Caco-2 (cell line): ENCODE data around the gene AIFM3. TPM values are rescaled to one million over a fixed set of nuclear protein-coding genes. Genes with fewer than 3 reads are reported as not detected.

Experiments used
- BruUV-seq: library from RNA; stranded (reverse); fragments of 400-500 nt; replicated peaks from 2 replicates; lab custom pipeline; 2021; lab: Mats Ljungman, UMichigan
- CTCF ChIA-PET: fragments of 300-600 bp; sonication (Branson Sonifier 250); formaldehyde crosslinking; loops from one replicate; lab custom pipeline; 2022; ENCODE audit warnings: antibody characterized with exemption; lab: Charles Lee
- POLR2A ChIA-PET: fragments of 300-600 bp; sonication (Branson Sonifier 250); formaldehyde crosslinking; loops from one replicate; lab custom pipeline; 2022; ENCODE audit warnings: antibody characterized with exemption; lab: Charles Lee
- DNase-seq, 2 experiments: peaks; one replicate each; pipeline versions ENCODE4 v3.0.0 to v3.0.0-alpha.2; 2020 to 2022
- H3K27me3 ChIP-seq: replicated peaks from 2 replicates; pipeline ENCODE4 v1.6.0; 2011; ENCODE audit warnings: low read length; ENCODE audit not compliant: control insufficient read depth, insufficient read depth
- H3K36me3 ChIP-seq: 2 replicates; pipeline ENCODE4 v1.5.1; 2011; ENCODE audit warnings: low read length; ENCODE audit not compliant: control insufficient read depth, insufficient read depth
- H3K4me1 ChIP-seq: fragments of 250-450 bp; sonication (Bioruptor Pico); 2 replicates; pipeline ENCODE4 v1.5.1; 2020; ENCODE audit warnings: mild to moderate bottlenecking
- H3K4me3 ChIP-seq: 2 replicates; pipeline ENCODE4 v1.5.1; 2011; ENCODE audit warnings: low read depth, mild to moderate bottlenecking, control low read depth, low read length
- H3K9me3 ChIP-seq: fragments of 250-450 bp; sonication (Bioruptor Pico); 2 replicates; pipeline ENCODE4 v1.5.1; 2020; ENCODE audit warnings: mild to moderate bottlenecking, moderate library complexity
- H3K27ac Mint-ChIP-seq: one replicate; pipeline ENCODE4 v1.8.0; 2022; ENCODE audit warnings: mixed read lengths; ENCODE audit not compliant: unreplicated experiment
- H3K27me3 Mint-ChIP-seq: one replicate; pipeline ENCODE4 v1.8.0; 2022; ENCODE audit warnings: mixed read lengths; ENCODE audit not compliant: insufficient read depth, unreplicated experiment
- H3K36me3 Mint-ChIP-seq: one replicate; pipeline ENCODE4 v1.8.0; 2022; ENCODE audit warnings: mild to moderate bottlenecking, mixed read lengths; ENCODE audit not compliant: insufficient read depth, unreplicated experiment
- H3K4me1 Mint-ChIP-seq: one replicate; pipeline ENCODE4 v1.8.0; 2022; ENCODE audit warnings: low read depth, mixed read lengths; ENCODE audit not compliant: unreplicated experiment
- H3K4me3 Mint-ChIP-seq: one replicate; pipeline ENCODE4 v1.8.0; 2022; ENCODE audit warnings: mild to moderate bottlenecking, moderate library complexity, mixed read lengths; ENCODE audit not compliant: unreplicated experiment
- H3K9me3 Mint-ChIP-seq: one replicate; pipeline ENCODE4 v1.8.0; 2022; ENCODE audit warnings: mixed read lengths; ENCODE audit not compliant: unreplicated experiment
- CTCF ChIP-seq, 2 experiments: fragments of 200-600 bp in 1 of 2; IDR thresholded peaks; 1 replicate in 1 of 2; 2 replicates in 1 of 2; pipeline versions ENCODE4 v1.5.1 to v1.8.0; 2011 to 2022; ENCODE audit warnings: antibody characterized with exemption in 1 of 2, control low read depth in 1 of 2, inconsistent platforms in 1 of 2, low read depth in 1 of 2, low read length in 1 of 2, mild to moderate bottlenecking in 1 of 2, moderate library complexity in 1 of 2; ENCODE audit not compliant: insufficient read depth in 1 of 2, severe bottlenecking in 1 of 2, unreplicated experiment in 1 of 2
- intact Hi-C: fragments of 100-400 bp; cut with micrococcal nuclease; formaldehyde crosslinking; loops from one replicate; pipeline ENCODE4 v1.10.0; 2022; ENCODE audit not compliant: unreplicated experiment
- total RNA-seq: library from RNA; stranded (reverse); gene quantifications from 2 replicates; pipeline ENCODE4 v1.2.3, GENCODE V29; 2022

Gene AIFM3
- total RNA-seq, 1 experiment from 2014 or later = 0.73 TPM

GRCh38 chr22:20946080-20946986 is 20.7 kb upstream of the AIFM3 start:
- no peaks in the 10 kb centered on the region for H3K27me3 ChIP-seq
- Mint-ChIP-seq H3K27me3 (no peaks in the 10 kb centered on the region), H3K4me1 (peaks cover 19% of the 10 kb centered on the region), H3K9me3 (no peaks in the 10 kb centered on the region), H3K4me3 (no peak overlapping the region), H3K27ac (no peak overlapping the region), H3K36me3 (peaks cover 70% of the 10 kb centered on the region)
- intact Hi-C loops = no loop called here
- H3K4me3 ChIP-seq = no peak overlapping the region
- peaks cover 31% of the 10 kb centered on the region for H3K4me1 ChIP-seq
- POLR2A ChIA-PET = no interaction called here
- CTCF ChIA-PET = no interaction called here
- H3K36me3 ChIP-seq = peaks cover 4% of the 10 kb centered on the region
- H3K9me3 ChIP-seq = no peaks in the 10 kb centered on the region
- no peak for DNase-seq
- TF ChIP-seq CTCF (IDR thresholded peaks at IDR 0.05; ENCODE audit: insufficient read depth in 1 of 2, low read depth in 1 of 2, low read length in 1 of 2, severe bottlenecking in 1 of 2, unreplicated experiment in 1 of 2) = no peak
- BruUV-seq = no TSS peak

GRCh38 chr22:20946991-20947390 is 20.1 kb upstream of the AIFM3 start:
- Mint-ChIP-seq H3K4me1 (peaks cover 19% of the 10 kb centered on the region), H3K27me3 (no peaks in the 10 kb centered on the region), H3K4me3 (no peak overlapping the region), H3K36me3 (peaks cover 74% of the 10 kb centered on the region), H3K9me3 (no peaks in the 10 kb centered on the region), H3K27ac (no peak overlapping the region)
- no peaks in the 10 kb centered on the region for H3K9me3 ChIP-seq
- CTCF ChIA-PET = interaction anchor here (1.1 kb wide), 1 partner anchor 61 kb away, joined by 7 read pairs; no protein-coding TSS in a partner anchor
- no TSS peak for BruUV-seq
- no peak overlapping the region for H3K4me3 ChIP-seq
- POLR2A ChIA-PET = no interaction called here
- H3K36me3 ChIP-seq = peaks cover 4% of the 10 kb centered on the region
- DNase-seq = no peak
- H3K27me3 ChIP-seq = no peaks in the 10 kb centered on the region
- H3K4me1 ChIP-seq = peaks cover 38% of the 10 kb centered on the region
- TF ChIP-seq CTCF (IDR thresholded peaks at IDR 0.05; ENCODE audit: insufficient read depth in 1 of 2, low read depth in 1 of 2, low read length in 1 of 2, severe bottlenecking in 1 of 2, unreplicated experiment in 1 of 2) = no peak
- intact Hi-C loops = no loop called here

- H3K36me3 Mint-ChIP-seq = peaks cover 75% of the 10 kb centered on the region
- ChIA-PET POLR2A (no interaction called here), CTCF (no interaction called here)
- Histone ChIP-seq H3K9me3 (no peaks in the 10 kb centered on the region), H3K36me3 (peaks cover 4% of the 10 kb centered on the region), H3K4me1 (peaks cover 51% of the 10 kb centered on the region), H3K27me3 (no peaks in the 10 kb centered on the region), H3K4me3 (no peak overlapping the region)
- no peaks in the 10 kb centered on the region for H3K27me3 Mint-ChIP-seq
- no TSS peak for BruUV-seq
- H3K4me1 Mint-ChIP-seq = peaks cover 19% of the 10 kb centered on the region
- no peak for DNase-seq
- TF ChIP-seq CTCF (IDR thresholded peaks at IDR 0.05; ENCODE audit: insufficient read depth in 1 of 2, low read depth in 1 of 2, low read length in 1 of 2, severe bottlenecking in 1 of 2, unreplicated experiment in 1 of 2) = no peak
- H3K27ac Mint-ChIP-seq = no peak overlapping the region
- H3K9me3 Mint-ChIP-seq = no peaks in the 10 kb centered on the region
- no peak overlapping the region for H3K4me3 Mint-ChIP-seq
- intact Hi-C loops = no loop called here
Measured at GRCh38 chr22:20948450-20948849, 18.6 kb upstream of the AIFM3 start.
